Measurements from ENCODE around the gene MAP3K4. TPM values are rescaled to one million over a fixed set of nuclear protein-coding genes. Genes with fewer than 3 reads are reported as not detected.

Gene MAP3K4
- total RNA-seq, 1 donor from 2014 or later: 41.2 TPM

DNA sequence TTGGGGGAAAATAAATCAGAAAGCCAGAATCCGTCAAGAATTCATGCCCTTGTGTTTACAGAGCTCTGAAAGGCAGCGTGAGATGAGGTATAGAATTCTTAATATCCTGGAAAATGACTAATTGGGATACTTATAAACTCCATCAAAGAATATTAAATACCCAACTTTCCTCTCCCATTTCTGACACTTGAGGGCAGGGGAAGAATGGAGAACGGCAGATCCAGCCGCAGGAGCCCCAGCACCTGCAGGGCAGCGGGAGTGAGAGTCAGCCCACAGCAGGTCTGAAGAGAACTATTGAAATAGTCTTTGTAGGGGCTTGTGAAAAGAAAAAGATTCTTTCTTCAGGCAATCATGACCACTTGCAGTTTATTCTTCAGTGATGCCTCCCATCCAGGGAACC is 175.1 kb downstream of the MAP3K4 start:
- Mint-ChIP-seq H3K27me3 (ENCODE audit: unreplicated experiment) (peaks cover 26% of the 10 kb centered on the region), H3K27ac (ENCODE audit: unreplicated experiment) (no peak overlapping the region), H3K9me3 (ENCODE audit: unreplicated experiment) (no peaks in the 10 kb centered on the region), H3K4me3 (ENCODE audit: unreplicated experiment) (no peak overlapping the region), H3K4me1 (ENCODE audit: unreplicated experiment) (peaks cover 10% of the 10 kb centered on the region), H3K36me3 (ENCODE audit: low read depth, unreplicated experiment) (peaks cover 36% of the 10 kb centered on the region)
- DNase-seq (ENCODE audit: low spot score): no peak
- TF ChIP-seq, protein P1, sequence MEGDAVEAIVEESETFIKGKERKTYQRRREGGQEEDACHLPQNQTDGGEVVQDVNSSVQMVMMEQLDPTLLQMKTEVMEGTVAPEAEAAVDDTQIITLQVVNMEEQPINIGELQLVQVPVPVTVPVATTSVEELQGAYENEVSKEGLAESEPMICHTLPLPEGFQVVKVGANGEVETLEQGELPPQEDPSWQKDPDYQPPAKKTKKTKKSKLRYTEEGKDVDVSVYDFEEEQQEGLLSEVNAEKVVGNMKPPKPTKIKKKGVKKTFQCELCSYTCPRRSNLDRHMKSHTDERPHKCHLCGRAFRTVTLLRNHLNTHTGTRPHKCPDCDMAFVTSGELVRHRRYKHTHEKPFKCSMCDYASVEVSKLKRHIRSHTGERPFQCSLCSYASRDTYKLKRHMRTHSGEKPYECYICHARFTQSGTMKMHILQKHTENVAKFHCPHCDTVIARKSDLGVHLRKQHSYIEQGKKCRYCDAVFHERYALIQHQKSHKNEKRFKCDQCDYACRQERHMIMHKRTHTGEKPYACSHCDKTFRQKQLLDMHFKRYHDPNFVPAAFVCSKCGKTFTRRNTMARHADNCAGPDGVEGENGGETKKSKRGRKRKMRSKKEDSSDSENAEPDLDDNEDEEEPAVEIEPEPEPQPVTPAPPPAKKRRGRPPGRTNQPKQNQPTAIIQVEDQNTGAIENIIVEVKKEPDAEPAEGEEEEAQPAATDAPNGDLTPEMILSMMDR (IDR thresholded peaks at IDR 0.05; ENCODE audit: unreplicated experiment): no peak
